HT-29 (cell line): ENCODE measurements around the gene NR3C2. TPM values are rescaled to one million over a fixed set of nuclear protein-coding genes. Genes with fewer than 3 reads are reported as not detected.
"Not testable (repeated sequence)": the region's sequence is repeated elsewhere in the genome, so short reads cannot be mapped to it uniquely, and the experiment has no call there.

Experiments used
- DNase-seq: peaks from one replicate; pipeline ENCODE4 v3.0.0-alpha.2; 2015; ENCODE audit warnings: low spot score
- total RNA-seq: library from RNA; depleted of rRNA; stranded (reverse); fragments of >200 nt; shearing (Covaris generic); gene quantifications from 2 replicates; pipeline ENCODE4 v1.2.3, GENCODE V29; 2014

Gene NR3C2
- total RNA-seq, 1 experiment from 2014 or later: 2.5 TPM

DNA sequence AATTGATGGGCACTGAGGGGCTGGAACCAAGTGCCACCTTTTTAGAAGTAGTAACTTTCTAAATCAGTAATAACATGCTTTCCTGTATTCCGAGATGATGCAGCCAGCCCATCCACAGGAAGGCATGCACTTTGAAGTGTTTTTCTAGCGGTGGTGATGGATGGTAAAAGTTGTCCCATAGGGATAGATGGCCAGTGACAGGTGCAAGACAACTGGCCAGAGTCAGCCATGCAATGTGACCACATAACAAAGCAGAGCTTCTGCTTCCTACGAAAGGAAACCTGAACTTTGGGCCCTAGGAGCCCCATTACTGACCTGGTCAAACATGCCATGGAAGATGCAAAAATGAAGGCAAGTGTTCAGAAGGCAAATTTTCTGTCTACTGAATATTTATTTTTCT lies 72.3 kb downstream of the NR3C2 start:
- no peak for DNase-seq

- no peak for DNase-seq
Observed at GRCh38 chr4:148367756-148368155, 74.5 kb downstream of the NR3C2 start.

GRCh38 chr4:148366251-148366650 lies 76.0 kb downstream of the NR3C2 start:
- no peak for DNase-seq

DNA sequence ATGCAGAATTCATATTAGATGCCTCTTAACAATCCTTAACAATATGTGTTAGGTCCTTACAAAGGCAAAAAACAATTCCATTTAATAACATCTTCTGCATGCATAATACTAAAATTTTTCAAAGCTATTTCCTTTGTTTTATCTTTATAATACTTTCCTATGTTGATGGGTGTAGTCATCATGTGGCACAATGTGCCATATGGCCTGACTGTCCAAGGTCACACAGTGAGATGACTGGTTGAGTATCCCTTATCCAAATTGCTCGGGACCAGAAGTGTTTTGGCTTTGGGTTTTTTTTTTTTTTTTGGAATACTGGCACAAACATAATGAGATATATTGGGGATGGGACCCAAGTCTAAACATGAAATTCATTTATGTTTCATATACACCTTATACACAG lies 77.7 kb downstream of the NR3C2 start:
- DNase-seq: no peak

- no peak for DNase-seq
Observed at GRCh38 chr4:148359769-148360168, 82.4 kb downstream of the NR3C2 start.

- no peak for DNase-seq
Observed at GRCh38 chr4:148355442-148356123, 86.6 kb downstream of the NR3C2 start.

- DNase-seq: no peak
Observed at GRCh38 chr4:148354186-148354585, 88.0 kb downstream of the NR3C2 start.

DNA sequence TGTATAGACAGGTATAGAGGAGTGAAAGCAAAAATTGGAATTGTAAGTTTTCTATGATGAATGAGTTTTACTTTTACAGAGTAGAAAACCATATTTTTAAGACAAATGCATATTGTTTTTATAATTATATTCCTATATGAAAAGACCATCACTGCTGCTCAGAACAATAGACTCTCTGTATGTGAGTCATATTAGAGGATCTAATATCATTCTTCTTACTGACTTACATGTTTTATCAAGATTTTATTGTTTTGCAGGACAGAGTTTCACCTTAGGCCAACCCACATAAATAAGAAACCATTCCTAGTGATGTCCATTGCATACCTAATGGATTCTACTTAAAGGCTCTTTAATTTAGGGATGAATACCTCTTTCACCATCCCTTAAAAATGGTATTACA lies 88.6 kb downstream of the NR3C2 start:
- no peak for DNase-seq

DNA sequence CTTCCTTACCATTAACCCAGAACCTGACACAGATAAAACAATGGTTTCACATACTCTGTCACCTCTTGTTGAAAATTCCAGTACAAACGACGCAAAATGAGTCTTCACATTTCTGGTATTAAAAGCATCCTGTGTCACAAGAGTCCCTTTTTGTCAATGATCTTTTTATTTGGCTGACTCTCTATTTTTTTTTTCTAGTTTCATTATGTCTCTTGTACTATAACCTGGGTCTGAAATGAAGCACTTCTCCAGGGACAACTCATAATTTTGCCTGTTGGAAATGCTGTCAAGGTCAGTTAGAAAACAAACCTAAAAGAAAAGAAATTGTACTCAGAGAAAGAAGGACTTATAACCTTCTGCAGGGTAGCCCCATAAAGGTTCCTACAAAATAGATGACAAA lies 93.1 kb downstream of the NR3C2 start:
- DNase-seq: no peak

- DNase-seq: no peak
Observed at GRCh38 chr4:148346657-148347056, 95.6 kb downstream of the NR3C2 start.

GRCh38 chr4:148345509-148345908 lies 96.7 kb downstream of the NR3C2 start:
- DNase-seq: no peak

DNA sequence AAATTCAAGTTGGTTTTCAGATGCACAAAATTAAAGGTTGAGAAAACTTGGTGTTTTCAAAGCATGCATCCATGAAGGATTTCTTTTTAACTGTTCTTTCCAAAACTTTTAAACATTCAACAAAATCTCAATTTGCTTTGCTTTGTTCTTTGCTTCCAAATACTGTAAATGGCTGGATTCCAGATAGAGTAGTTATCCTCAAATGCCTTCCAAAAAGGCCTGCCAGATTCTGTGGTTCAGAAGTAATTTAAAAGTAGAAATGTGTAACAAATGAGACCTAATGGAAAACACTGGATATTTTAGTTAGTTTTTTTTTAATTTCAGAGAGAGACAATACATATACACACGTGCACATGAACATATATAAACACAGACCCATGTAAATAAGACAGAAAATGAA lies 97.3 kb downstream of the NR3C2 start:
- DNase-seq: no peak

- no peak for DNase-seq
Observed at GRCh38 chr4:148344352-148344751, 97.9 kb downstream of the NR3C2 start.

GRCh38 chr4:148341980-148342800 lies 100.0 kb downstream of the NR3C2 start:
- no peak for DNase-seq

GRCh38 chr4:148335133-148335532 lies 107.1 kb downstream of the NR3C2 start:
- no peak for DNase-seq

GRCh38 chr4:148333265-148333664 lies 108.9 kb downstream of the NR3C2 start:
- no peak for DNase-seq

DNA sequence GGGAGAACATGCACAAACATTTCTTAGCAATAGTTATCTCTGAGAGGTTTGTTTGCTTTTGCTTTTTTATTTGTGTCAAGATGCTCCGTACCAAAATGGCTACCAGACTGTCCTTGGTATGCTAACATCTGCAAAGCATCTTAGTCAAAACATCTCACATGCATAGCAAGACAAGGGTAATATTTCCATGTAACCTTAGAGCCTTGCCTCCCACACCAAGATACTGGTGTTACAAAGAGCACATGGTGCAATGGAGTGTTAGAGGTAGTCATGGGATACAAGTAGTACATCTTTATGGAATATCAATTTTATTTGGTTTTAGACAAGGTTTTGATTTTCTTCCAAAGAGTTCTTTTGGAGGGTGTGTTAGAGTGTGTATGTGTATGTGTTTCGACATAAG lies 109.7 kb downstream of the NR3C2 start:
- DNase-seq: no peak

- no peak for DNase-seq
Observed at GRCh38 chr4:148330724-148331123, 111.5 kb downstream of the NR3C2 start.

- DNase-seq: no peak
Observed at GRCh38 chr4:148330161-148330560, 112.1 kb downstream of the NR3C2 start.

GRCh38 chr4:148329751-148330150 lies 112.5 kb downstream of the NR3C2 start:
- no peak for DNase-seq

GRCh38 chr4:148327683-148328082 lies 114.5 kb downstream of the NR3C2 start:
- DNase-seq: no peak

- not testable (repeated sequence) for DNase-seq
Observed at GRCh38 chr4:148323316-148323715, 118.9 kb downstream of the NR3C2 start.

GRCh38 chr4:148315049-148315448 lies 127.2 kb downstream of the NR3C2 start:
- DNase-seq: no peak
